Measurements from ENCODE around the gene MGAT5.

The MGAT5 gene

DNA sequence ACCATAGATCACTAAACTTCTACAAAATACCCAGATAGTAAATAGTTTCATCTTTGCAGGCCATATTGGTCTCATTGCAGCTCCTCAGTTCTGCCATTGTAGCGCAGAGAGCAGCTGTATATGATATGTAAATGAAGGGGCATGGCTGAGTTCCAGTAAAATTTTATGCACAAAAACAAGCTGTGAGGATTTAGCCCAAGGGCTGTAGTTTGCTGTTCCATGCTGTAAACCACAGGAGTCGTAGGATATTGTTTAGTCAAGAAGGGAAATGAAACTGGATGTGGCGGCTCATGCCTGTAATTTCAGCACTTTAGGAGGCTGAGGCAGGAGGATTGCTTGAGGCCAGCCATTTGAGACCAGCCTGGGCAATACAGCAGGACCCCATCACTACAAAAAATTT, 83.0 kb downstream of the MGAT5 start:
- no peak for ATAC-seq
- TF ChIP-seq, protein P1, sequence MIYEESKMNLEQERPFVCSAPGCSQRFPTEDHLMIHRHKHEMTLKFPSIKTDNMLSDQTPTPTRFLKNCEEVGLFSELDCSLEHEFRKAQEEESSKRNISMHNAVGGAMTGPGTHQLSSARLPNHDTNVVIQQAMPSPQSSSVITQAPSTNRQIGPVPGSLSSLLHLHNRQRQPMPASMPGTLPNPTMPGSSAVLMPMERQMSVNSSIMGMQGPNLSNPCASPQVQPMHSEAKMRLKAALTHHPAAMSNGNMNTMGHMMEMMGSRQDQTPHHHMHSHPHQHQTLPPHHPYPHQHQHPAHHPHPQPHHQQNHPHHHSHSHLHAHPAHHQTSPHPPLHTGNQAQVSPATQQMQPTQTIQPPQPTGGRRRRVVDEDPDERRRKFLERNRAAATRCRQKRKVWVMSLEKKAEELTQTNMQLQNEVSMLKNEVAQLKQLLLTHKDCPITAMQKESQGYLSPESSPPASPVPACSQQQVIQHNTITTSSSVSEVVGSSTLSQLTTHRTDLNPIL (CRISPR knock-in tag; IDR thresholded peaks at IDR 0.05; ENCODE audit: low read depth) = no peak
- no peak for TF ChIP-seq ISL1 (CRISPR knock-in tag; IDR thresholded peaks at IDR 0.05)
- TF ChIP-seq ESRRG (CRISPR knock-in tag; IDR thresholded peaks at IDR 0.05) = no peak
- no peak for TF ChIP-seq PPARA (CRISPR knock-in tag; IDR thresholded peaks at IDR 0.05; ENCODE audit: borderline replicate concordance)
- no peak for TF ChIP-seq BACH2 (CRISPR knock-in tag; IDR thresholded peaks at IDR 0.05; ENCODE audit: borderline replicate concordance)
- TF ChIP-seq TCF4 (CRISPR knock-in tag; IDR thresholded peaks at IDR 0.05; ENCODE audit: borderline replicate concordance) = no peak
- no peak for TF ChIP-seq RARB (CRISPR knock-in tag; IDR thresholded peaks at IDR 0.05)
- no peak for TF ChIP-seq CSDC2 (CRISPR knock-in tag; IDR thresholded peaks at IDR 0.05)
- no peak for TF ChIP-seq PATZ1 (CRISPR knock-in tag; IDR thresholded peaks at IDR 0.05; ENCODE audit: borderline replicate concordance)

- TF ChIP-seq PATZ1 (CRISPR knock-in tag; IDR thresholded peaks at IDR 0.05; ENCODE audit: borderline replicate concordance) = no peak
- TF ChIP-seq, protein P1 (CRISPR knock-in tag; IDR thresholded peaks at IDR 0.05; ENCODE audit: low read depth) = no peak
- no peak for TF ChIP-seq POU6F1 (CRISPR knock-in tag; IDR thresholded peaks at IDR 0.05; ENCODE audit: borderline replicate concordance, low read depth)
- TF ChIP-seq ISL1 (CRISPR knock-in tag; IDR thresholded peaks at IDR 0.05) = no peak
- no peak for TF ChIP-seq CSDC2 (CRISPR knock-in tag; IDR thresholded peaks at IDR 0.05)
- ATAC-seq = no peak
Observed at GRCh38 chr2:134337631-134338030, 83.8 kb downstream of the MGAT5 start.

DNA sequence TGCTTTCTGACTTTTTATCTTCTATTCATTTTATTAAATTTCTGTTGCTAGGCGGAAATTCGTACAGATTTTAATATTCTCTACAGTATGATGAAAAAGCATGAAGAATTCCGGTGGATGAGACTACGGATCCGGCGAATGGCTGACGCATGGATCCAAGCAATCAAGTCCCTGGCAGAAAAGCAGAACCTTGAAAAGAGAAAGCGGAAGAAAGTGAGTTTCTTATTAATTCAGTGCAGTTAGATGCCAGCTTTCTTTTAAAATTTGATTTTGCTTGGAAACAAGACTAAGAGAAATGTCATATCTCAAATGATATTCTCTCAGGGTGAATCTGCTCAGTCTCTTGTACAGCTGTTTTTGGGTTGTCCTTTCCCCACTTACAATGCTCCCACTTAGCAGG, 84.3 kb downstream of the MGAT5 start:
- no peak for TF ChIP-seq ISL1 (CRISPR knock-in tag; IDR thresholded peaks at IDR 0.05)
- no peak for TF ChIP-seq ARNTL (CRISPR knock-in tag; IDR thresholded peaks at IDR 0.05; ENCODE audit: borderline replicate concordance, low read depth)
- TF ChIP-seq CSDC2 (CRISPR knock-in tag; IDR thresholded peaks at IDR 0.05) = no peak
- no peak for TF ChIP-seq TOX (CRISPR knock-in tag; IDR thresholded peaks at IDR 0.05; ENCODE audit: borderline replicate concordance)
- TF ChIP-seq, protein P1 (CRISPR knock-in tag; IDR thresholded peaks at IDR 0.05; ENCODE audit: low read depth) = no peak
- no peak for TF ChIP-seq ZNF70 (CRISPR knock-in tag; IDR thresholded peaks at IDR 0.05)
- TF ChIP-seq ZFP30 (CRISPR knock-in tag; IDR thresholded peaks at IDR 0.05) = no peak
- TF ChIP-seq ZFP3 (CRISPR knock-in tag; IDR thresholded peaks at IDR 0.05) = no peak
- TF ChIP-seq, protein P2, sequence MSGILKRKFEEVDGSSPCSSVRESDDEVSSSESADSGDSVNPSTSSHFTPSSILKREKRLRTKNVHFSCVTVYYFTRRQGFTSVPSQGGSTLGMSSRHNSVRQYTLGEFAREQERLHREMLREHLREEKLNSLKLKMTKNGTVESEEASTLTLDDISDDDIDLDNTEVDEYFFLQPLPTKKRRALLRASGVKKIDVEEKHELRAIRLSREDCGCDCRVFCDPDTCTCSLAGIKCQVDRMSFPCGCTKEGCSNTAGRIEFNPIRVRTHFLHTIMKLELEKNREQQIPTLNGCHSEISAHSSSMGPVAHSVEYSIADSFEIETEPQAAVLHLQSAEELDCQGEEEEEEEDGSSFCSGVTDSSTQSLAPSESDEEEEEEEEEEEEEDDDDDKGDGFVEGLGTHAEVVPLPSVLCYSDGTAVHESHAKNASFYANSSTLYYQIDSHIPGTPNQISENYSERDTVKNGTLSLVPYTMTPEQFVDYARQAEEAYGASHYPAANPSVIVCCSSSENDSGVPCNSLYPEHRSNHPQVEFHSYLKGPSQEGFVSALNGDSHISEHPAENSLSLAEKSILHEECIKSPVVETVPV (CRISPR knock-in tag; IDR thresholded peaks at IDR 0.05) = no peak
- no peak for TF ChIP-seq ZNF8 (CRISPR knock-in tag; IDR thresholded peaks at IDR 0.05)
- TF ChIP-seq ESRRG (CRISPR knock-in tag; IDR thresholded peaks at IDR 0.05) = no peak
- no peak for TF ChIP-seq SNAI2 (CRISPR knock-in tag; IDR thresholded peaks at IDR 0.05)
- no peak for TF ChIP-seq BACH2 (CRISPR knock-in tag; IDR thresholded peaks at IDR 0.05; ENCODE audit: borderline replicate concordance)
- TF ChIP-seq POU6F1 (CRISPR knock-in tag; IDR thresholded peaks at IDR 0.05; ENCODE audit: borderline replicate concordance, low read depth) = no peak
- TF ChIP-seq ZC3H10 (CRISPR knock-in tag; IDR thresholded peaks at IDR 0.05) = no peak
- ATAC-seq = no peak
